Measurements from ENCODE around the gene KIF5C.

DNA sequence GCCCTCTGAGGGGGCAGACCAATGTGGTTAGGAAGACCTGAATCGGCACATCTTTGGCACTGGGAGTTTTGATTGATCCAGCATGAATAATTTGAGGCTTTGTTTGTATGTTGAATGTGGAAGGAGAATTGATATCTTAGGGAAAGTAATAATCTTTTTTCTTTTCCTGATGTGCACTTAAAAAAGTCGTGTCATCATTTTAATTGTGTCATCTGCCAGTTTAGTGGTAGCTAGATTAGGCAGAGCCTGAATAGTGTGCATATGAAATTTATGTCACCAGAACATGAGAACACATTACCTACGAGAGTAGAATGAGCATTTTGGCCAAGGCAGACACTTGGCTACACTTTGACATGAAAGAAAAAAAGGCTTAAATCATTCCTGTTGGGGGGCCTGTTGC is 79.5 kb downstream of the KIF5C start:
- TF ChIP-seq, protein P1, sequence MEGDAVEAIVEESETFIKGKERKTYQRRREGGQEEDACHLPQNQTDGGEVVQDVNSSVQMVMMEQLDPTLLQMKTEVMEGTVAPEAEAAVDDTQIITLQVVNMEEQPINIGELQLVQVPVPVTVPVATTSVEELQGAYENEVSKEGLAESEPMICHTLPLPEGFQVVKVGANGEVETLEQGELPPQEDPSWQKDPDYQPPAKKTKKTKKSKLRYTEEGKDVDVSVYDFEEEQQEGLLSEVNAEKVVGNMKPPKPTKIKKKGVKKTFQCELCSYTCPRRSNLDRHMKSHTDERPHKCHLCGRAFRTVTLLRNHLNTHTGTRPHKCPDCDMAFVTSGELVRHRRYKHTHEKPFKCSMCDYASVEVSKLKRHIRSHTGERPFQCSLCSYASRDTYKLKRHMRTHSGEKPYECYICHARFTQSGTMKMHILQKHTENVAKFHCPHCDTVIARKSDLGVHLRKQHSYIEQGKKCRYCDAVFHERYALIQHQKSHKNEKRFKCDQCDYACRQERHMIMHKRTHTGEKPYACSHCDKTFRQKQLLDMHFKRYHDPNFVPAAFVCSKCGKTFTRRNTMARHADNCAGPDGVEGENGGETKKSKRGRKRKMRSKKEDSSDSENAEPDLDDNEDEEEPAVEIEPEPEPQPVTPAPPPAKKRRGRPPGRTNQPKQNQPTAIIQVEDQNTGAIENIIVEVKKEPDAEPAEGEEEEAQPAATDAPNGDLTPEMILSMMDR (conservative IDR thresholded peaks at IDR 0.05; ENCODE audit: low read length), result no peak
- TF ChIP-seq EZH2phosphoT487 (IDR thresholded peaks at IDR 0.05; ENCODE audit: borderline replicate concordance, low read depth, low read length), result no peak

Data from OCI-LY7 (cell line).